ENCODE measurements around the gene OR10H4.
"Not testable (repeated sequence)": the region's sequence is repeated elsewhere in the genome, so short reads cannot be mapped to it uniquely, and the experiment has no call there.

Gene OR10H4

GRCh38 chr19:15937771-15938170, 11.0 kb upstream of the OR10H4 start:
- no peak for DNase-seq (ENCODE audit: low spot score)

- no peak for DNase-seq (ENCODE audit: low spot score)
Measured at GRCh38 chr19:15944401-15944800, 4.4 kb upstream of the OR10H4 start.

GRCh38 chr19:15945301-15945700, 3.5 kb upstream of the OR10H4 start:
- DNase-seq (ENCODE audit: low spot score) = no peak

GRCh38 chr19:15954820-15955219, 6.0 kb downstream of the OR10H4 start:
- DNase-seq (ENCODE audit: low spot score) = no peak

- DNase-seq (ENCODE audit: low spot score) = no peak
Measured at GRCh38 chr19:15962319-15962718, 13.5 kb downstream of the OR10H4 start.

GRCh38 chr19:15964231-15964630, 15.4 kb downstream of the OR10H4 start:
- DNase-seq (ENCODE audit: low spot score) = no peak

GRCh38 chr19:15971224-15971780, 22.5 kb downstream of the OR10H4 start:
- no peak for DNase-seq (ENCODE audit: low spot score)

GRCh38 chr19:15972043-15972442, 23.2 kb downstream of the OR10H4 start:
- DNase-seq (ENCODE audit: low spot score) = not testable (repeated sequence)

- no peak for DNase-seq (ENCODE audit: low spot score)
Measured at GRCh38 chr19:15974856-15975255, 26.0 kb downstream of the OR10H4 start.

GRCh38 chr19:15976836-15977689, 28.3 kb downstream of the OR10H4 start:
- no peak for DNase-seq (ENCODE audit: low spot score)

GRCh38 chr19:15977690-15978089, 28.9 kb downstream of the OR10H4 start:
- no peak for DNase-seq (ENCODE audit: low spot score)

GRCh38 chr19:15979293-15979692, 30.5 kb downstream of the OR10H4 start:
- DNase-seq (ENCODE audit: low spot score) = no peak

GRCh38 chr19:15985831-15986230, 37.0 kb downstream of the OR10H4 start:
- DNase-seq (ENCODE audit: low spot score) = not testable (repeated sequence)

- no peak for DNase-seq (ENCODE audit: low spot score)
Measured at GRCh38 chr19:15986701-15987100, 37.9 kb downstream of the OR10H4 start.

- no peak for DNase-seq (ENCODE audit: low spot score)
Measured at GRCh38 chr19:15989889-15990288, 41.1 kb downstream of the OR10H4 start.

GRCh38 chr19:15991602-15992001, 42.8 kb downstream of the OR10H4 start:
- DNase-seq (ENCODE audit: low spot score) = no peak

- DNase-seq (ENCODE audit: low spot score) = no peak
Measured at GRCh38 chr19:15992014-15992413, 43.2 kb downstream of the OR10H4 start.

GRCh38 chr19:15995536-15995935, 46.7 kb downstream of the OR10H4 start:
- DNase-seq (ENCODE audit: low spot score) = no peak

GRCh38 chr19:15998166-15998565, 49.4 kb downstream of the OR10H4 start:
- DNase-seq (ENCODE audit: low spot score) = no peak
